Measurements from ENCODE around the gene AKR1E2. TPM values are rescaled to one million over a fixed set of nuclear protein-coding genes. Genes with fewer than 3 reads are reported as not detected.

The AKR1E2 gene
- total and polyA plus RNA-seq, 9 of the 15 experiments (the other 6 are each of a cell fraction or from before 2014, with no cell fraction given), result 4.2 to 16.6 (median 9.8) TPM

- TF ChIP-seq ELK1 (CRISPR knock-in tag; IDR thresholded peaks at IDR 0.05), result no peak
- TF ChIP-seq PML (IDR thresholded peaks at IDR 0.05; ENCODE audit: low read length), result peak; percentile 58; the same call in 1 of the 2 replicates
- TF ChIP-seq MLX (CRISPR knock-in tag; conservative IDR thresholded peaks at IDR 0.05), result no peak
- 0 out of 4 replicates have a peak, but pooled peaks of 1 of the 2 experiments have one; percentile 27 for TF ChIP-seq MNT (conservative IDR thresholded peaks at IDR 0.05)
- no peak for TF ChIP-seq ZNF318 (IDR thresholded peaks at IDR 0.05; ENCODE audit: borderline replicate concordance in 1 of 2, low read depth in 1 of 2)
- no peak for TF ChIP-seq SIN3A (IDR thresholded peaks at IDR 0.05; ENCODE audit: borderline replicate concordance in 2 of 2, control insufficient read depth in 1 of 2, low read depth in 2 of 2, low read length in 2 of 2)
- TF ChIP-seq SNRNP70 (optimal IDR thresholded peaks at IDR 0.05; ENCODE audit: low read depth, low read length), result no peak
- no peak for TF ChIP-seq RFX7 (CRISPR knock-in tag; IDR thresholded peaks at IDR 0.05)
- TF ChIP-seq JUND (IDR thresholded peaks at IDR 0.05; ENCODE audit: borderline replicate concordance, low read depth, low read length), result peak; percentile 41; the same call in 1 of the 2 replicates
- no peak for TF ChIP-seq JUND (tag; IDR thresholded peaks at IDR 0.05; ENCODE audit: borderline replicate concordance, low read depth, low read length)
- 0 out of 2 replicates have a peak, but pooled peaks have one; percentile 21 for TF ChIP-seq EGR1 (conservative IDR thresholded peaks at IDR 0.05)
- no peak for TF ChIP-seq ZNF57 (CRISPR knock-in tag; IDR thresholded peaks at IDR 0.05)
- TF ChIP-seq NCOA4 (IDR thresholded peaks at IDR 0.05; ENCODE audit: partially characterized antibody), result no peak
- peak; percentile 80 to 82 for TF ChIP-seq KDM1A (IDR thresholded peaks at IDR 0.05)
Observed at GRCh38 chr10:4822208-4822607, 3.8 kb upstream of the AKR1E2 start (continued).
